D721Med (cell line): ENCODE data around the gene CCNL2.

ENCODE experiments used
- DNase-seq: peaks from one replicate; pipeline ENCODE4 v3.0.0; 2011; ENCODE audit warnings: low spot score; ENCODE audit not compliant: insufficient read length
- FAIRE-seq: peaks from 2 replicates; lab custom pipeline; 2011; peaks lifted over from hg19 to GRCh38; lab: Jason Lieb, UNC
- TF ChIP-seq, protein P1 (sequence below): IDR thresholded peaks from 2 replicates; pipeline ENCODE4 v1.5.1; 2012; ENCODE audit warnings: mild to moderate bottlenecking, control low read depth; ENCODE audit not compliant: insufficient read depth; ENCODE audit errors: missing control alignments

CCNL2 gene

DNA sequence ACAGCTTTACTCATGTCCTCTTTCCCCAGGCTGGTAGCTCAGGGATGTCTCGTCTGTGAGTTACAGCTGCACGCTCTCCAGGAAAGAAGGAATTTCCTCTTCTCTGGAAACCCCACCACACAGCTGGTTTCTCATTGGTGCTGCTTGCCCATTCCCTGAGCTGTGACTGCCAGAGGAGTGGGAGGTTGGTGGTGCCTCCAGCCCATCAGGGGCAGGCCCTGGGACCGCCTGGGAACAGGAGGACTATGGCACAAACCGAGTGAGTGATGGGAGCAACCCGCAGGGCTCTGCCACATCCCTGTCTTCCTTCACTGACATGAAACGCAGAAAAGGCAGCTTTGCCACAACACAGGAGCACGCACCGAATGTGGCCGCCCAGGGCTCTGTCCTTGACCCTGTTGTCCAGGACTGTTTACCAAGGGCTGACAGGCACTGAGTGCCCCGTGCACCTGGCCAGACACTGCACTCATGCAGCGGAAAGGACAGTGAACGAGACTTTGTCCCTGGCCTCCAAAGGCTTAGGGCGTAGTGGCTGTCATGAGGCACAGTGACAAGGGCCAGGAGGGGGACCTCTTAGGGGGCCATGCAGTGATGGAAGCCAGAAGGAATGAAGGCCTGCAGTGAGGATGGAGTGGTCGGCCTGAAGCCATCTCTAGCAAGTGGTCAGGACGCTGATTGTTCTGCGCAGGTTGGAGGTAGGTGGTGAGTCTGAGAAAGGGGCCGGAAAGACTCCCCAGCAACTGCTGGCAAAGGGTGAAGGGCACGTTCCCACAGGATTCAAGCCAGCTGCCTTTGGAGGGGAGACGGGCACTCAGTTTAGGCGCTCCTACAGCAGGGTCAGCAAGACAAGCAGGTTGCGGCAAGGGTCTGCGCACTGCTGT lies 1.7 kb upstream of the CCNL2 start:
- FAIRE-seq (no peak), DNase-seq (no peak)
- TF ChIP-seq, protein P1, sequence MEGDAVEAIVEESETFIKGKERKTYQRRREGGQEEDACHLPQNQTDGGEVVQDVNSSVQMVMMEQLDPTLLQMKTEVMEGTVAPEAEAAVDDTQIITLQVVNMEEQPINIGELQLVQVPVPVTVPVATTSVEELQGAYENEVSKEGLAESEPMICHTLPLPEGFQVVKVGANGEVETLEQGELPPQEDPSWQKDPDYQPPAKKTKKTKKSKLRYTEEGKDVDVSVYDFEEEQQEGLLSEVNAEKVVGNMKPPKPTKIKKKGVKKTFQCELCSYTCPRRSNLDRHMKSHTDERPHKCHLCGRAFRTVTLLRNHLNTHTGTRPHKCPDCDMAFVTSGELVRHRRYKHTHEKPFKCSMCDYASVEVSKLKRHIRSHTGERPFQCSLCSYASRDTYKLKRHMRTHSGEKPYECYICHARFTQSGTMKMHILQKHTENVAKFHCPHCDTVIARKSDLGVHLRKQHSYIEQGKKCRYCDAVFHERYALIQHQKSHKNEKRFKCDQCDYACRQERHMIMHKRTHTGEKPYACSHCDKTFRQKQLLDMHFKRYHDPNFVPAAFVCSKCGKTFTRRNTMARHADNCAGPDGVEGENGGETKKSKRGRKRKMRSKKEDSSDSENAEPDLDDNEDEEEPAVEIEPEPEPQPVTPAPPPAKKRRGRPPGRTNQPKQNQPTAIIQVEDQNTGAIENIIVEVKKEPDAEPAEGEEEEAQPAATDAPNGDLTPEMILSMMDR, result no peak

DNA sequence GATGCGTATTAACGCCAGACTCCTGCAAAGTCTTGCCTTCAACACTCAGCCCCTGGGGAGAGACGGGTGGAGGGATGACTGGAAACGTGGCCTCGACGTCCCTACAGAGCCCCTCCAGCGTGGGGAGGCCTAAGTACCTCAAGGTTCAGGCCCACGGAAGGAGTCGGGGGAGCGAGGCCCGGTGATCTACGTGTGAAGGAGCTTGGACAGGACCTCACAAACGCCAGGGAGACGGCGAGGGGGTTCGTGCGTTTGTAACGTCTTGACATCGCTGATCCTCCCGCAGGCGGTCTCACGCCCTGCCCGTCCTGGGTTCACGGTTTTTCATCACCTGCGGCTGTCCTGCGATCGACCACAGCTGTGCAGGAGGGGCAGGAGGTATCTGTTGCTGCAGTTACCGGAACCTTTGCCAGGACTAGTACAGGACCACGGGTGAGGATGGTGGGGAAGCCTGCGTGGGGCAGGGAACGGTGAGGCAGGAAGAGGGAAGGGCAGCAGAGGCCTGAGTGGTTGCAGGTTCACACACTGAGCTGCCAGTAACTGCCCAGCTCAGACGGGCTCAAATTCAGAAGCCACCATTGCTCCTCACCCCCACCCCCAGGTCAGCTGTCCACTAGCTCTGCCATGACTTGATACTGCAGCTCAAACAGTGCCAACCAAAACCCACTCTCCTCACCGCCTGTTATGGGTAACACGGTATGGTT lies 889 bp upstream of the CCNL2 start:
- TF ChIP-seq, protein P1, result no peak
- no peak for DNase-seq
- no peak for FAIRE-seq

- DNase-seq (no peak), FAIRE-seq (no peak)
- TF ChIP-seq, protein P1, result no peak
These were observed 403 bp downstream of the CCNL2 start for GRCh38 chr1:1398677-1399186.

GRCh38 chr1:1397839-1398523 lies 1.2 kb downstream of the CCNL2 start:
- FAIRE-seq (no peak), DNase-seq (no peak)

DNA sequence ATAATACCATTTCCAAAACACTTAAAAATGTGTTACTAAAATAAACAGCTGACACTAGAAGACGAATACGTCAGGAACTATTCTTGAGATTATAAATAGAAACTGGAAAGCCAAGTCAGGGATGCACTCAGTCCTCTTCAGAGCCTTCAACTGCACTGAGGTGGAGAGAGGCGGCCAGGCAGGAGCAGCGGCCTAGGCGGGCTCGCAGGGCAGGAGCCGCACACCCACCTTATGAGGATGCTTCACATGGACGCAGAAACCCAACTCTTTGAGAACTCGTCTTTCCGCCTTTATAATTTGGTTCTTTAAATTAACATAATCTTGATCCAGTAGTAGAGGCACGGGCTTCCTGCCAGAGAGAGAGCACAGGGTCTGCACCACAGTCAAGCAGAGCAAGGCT lies 4.0 kb downstream of the CCNL2 start:
- FAIRE-seq (no peak), DNase-seq (no peak)
- TF ChIP-seq, protein P1, result no peak

More at GRCh38 chr1:1397839-1398523, 1.2 kb downstream of the CCNL2 start:
- TF ChIP-seq, protein P1, result no peak

DNA sequence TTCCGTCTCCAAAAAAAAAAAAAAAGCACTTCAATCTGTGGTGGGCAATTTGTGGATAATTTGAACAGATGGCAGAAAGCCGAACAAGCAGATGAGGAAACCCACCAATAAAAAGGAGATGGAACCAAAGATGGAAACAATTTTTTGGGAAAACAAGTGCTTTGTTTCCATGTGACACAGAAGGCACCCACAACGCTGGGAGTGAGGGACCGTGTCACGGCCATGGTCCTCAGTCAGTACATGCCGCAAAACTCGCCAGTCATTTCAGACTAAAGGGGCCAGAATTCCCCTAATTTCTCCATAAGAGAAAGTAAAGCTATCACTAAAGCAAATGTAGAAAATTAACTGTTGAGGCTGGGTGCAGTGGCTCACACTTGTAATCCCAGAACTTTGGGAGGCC lies 5.0 kb downstream of the CCNL2 start:
- TF ChIP-seq, protein P1, result no peak
- FAIRE-seq (no peak), DNase-seq (no peak)
